Renal cortical epithelial cell (primary cell): ENCODE measurements around the gene SUV39H2. TPM values are rescaled to one million over a fixed set of nuclear protein-coding genes. Genes with fewer than 3 reads are reported as not detected.
"Not testable (repeated sequence)": the region's sequence is repeated elsewhere in the genome, so short reads cannot be mapped to it uniquely, and the experiment has no call there.

Experiments used
- DNase-seq: peaks from one replicate; pipeline ENCODE4 v3.0.0-alpha.2; 2011; ENCODE audit warnings: low read depth
- total RNA-seq: library from RNA; depleted of rRNA; stranded (reverse); fragments of >200 nt; gene quantifications from 2 replicates; pipeline ENCODE4 v1.2.3, GENCODE V29; 2014

SUV39H2 gene
- total RNA-seq, 1 donor from 2014 or later: 11.6 TPM

DNA sequence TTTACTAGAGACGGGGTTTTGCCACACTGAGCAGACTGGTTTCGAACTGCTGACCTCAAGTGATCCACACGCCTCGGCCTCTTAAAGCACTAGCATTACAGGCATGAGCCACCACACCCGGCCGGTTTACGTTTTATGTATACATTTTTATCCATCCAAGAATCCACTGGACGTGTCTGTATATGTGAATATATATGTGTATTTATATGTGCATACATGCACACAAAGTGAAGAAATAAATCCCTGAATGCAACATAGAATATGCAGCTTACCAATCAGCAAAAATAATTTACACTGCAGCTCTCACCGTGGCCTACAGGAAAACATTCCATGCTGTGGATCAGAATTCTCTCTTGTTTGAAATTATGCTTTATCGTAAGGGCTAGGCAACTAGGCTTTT is 51.9 kb downstream of the SUV39H2 start:
- no peak for DNase-seq

DNA sequence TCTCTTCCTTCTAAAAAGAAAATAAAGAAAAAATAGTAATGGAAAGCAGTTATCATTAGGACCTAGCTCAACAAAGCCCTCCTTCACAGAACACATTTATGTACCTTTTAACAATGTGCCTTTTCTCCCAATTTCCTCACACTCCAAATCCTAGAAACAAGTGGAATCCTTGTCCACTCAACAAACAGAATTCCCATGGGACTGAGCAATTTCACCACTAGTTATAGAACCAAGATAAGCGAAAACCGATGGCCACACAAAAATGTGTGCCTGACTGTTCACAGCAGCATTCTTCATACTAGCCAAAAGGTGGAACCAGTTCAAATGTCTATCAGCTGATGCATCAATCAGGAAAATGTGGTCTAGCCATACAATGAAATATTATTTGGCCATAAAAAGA is 57.9 kb downstream of the SUV39H2 start:
- DNase-seq: no peak

- not testable (repeated sequence) for DNase-seq
Measured at GRCh38 chr10:14938971-14939370, 60.3 kb downstream of the SUV39H2 start.

GRCh38 chr10:14942147-14942949 is 63.7 kb downstream of the SUV39H2 start:
- DNase-seq: not testable (repeated sequence)

- DNase-seq: not testable (repeated sequence)
Measured at GRCh38 chr10:14942950-14943338, 64.3 kb downstream of the SUV39H2 start.

DNA sequence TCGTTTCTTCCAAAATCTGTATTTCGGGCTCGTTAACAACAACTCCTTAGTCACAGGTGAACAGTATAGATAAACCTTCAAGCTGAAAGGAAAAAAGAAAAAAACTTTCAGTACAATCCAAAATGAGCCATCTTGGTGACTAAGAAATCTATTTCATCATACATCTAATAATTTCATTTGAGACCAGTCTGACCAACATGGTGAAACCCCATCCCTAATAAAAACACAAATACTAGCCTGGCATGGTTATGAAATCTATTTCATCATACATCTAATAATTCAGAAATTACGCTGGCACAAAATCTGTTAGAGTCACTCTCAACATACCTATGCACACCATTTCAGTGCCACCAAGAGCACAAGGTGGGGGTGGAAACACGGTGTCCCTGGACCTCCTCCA is 66.4 kb downstream of the SUV39H2 start:
- no peak for DNase-seq

- DNase-seq: no peak
Measured at GRCh38 chr10:14947268-14947667, 68.6 kb downstream of the SUV39H2 start.

- DNase-seq: peak; percentile 43
Measured at GRCh38 chr10:14949291-14949690, 70.6 kb downstream of the SUV39H2 start.

- DNase-seq: peak; percentile 20
Measured at GRCh38 chr10:14952851-14953423, 74.3 kb downstream of the SUV39H2 start.

DNA sequence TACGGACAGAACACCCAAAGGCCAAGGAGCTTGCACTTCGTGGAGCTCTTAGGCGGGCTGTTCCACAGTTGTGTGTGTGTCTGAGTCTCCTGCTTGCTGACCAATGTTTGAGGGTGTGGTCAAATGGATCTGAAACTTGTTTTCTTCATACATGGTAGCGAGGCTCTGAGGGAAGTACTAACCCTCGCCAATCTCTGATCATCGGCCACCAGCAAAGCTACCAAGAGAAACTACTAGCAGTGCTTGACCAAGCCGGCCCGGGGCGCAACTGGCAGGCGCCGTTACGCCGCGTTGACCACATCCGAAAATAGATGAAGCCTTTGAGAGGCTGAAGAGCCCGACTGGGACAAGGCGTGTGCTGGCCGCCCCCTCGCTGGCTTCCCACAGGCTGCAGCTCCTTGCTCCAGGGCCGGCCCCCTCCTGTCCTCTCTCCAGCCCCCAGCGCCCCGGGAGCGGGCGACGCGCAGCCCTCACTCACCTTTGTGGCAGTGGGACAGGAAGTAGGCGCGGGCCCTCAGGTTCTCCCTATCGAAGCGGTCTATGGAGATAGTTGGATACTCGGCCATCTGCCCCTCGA is 74.8 kb downstream of the SUV39H2 start:
- DNase-seq: peak; percentile 57

Other genes starting within 250 kb of the SUV39H2 start
- gene FAM107B, start 104.0 kb upstream of the SUV39H2 start, total RNA-seq: 55.2 and 127 TPM in 2 replicates
- 0.55 TPM in 1 of 2 replicates, not detected in the other for gene CDNF, start 40.8 kb upstream of the SUV39H2 start, total RNA-seq
- gene HSPA14, start 40.6 kb upstream of the SUV39H2 start, total RNA-seq: 9.5 and 13.7 TPM in 2 replicates
- 17.6 and 20.7 TPM in 2 replicates for gene MSANTD7, start 40.6 kb upstream of the SUV39H2 start, total RNA-seq
- 9.7 and 12.2 TPM in 2 replicates for gene DCLRE1C, start 75.2 kb downstream of the SUV39H2 start, total RNA-seq
- gene MEIG1, start 80.5 kb downstream of the SUV39H2 start, total RNA-seq: 0.40 TPM in 1 of 2 replicates, not detected in the other
- 0.05 and 6.9 TPM in 2 replicates for gene OLAH, start 165.1 kb downstream of the SUV39H2 start, total RNA-seq
- gene ACBD7, start 209.9 kb downstream of the SUV39H2 start, total RNA-seq: 1.3 and 2.4 TPM in 2 replicates
- 15.3 and 19.2 TPM in 2 replicates for gene RPP38, start 218.5 kb downstream of the SUV39H2 start, total RNA-seq